Subcutaneous abdominal adipose tissue (tissue), 5 donors: Measurements from ENCODE around the gene SLC23A2.

Source experiments
- H3K27ac ChIP-seq: one replicate; pipeline ENCODE4 v1.7.0; 2013; ENCODE audit warnings: low read depth, mild to moderate bottlenecking, inconsistent platforms, low read length, moderate library complexity
- H3K27me3 ChIP-seq, 5 donors: one replicate each; pipeline ENCODE4 v1.7.0; 2013; ENCODE audit warnings: low read length in 5 of 5, inconsistent platforms in 1 of 5; ENCODE audit not compliant: control insufficient read depth in 5 of 5, insufficient read depth in 4 of 5
- H3K36me3 ChIP-seq, 5 donors: one replicate each; pipeline ENCODE4 v1.7.0; 2013; ENCODE audit warnings: low read length in 5 of 5; ENCODE audit not compliant: control insufficient read depth in 5 of 5, insufficient read depth in 5 of 5
- H3K4me1 ChIP-seq, 5 donors: one replicate each; pipeline ENCODE4 v1.7.0; 2013; ENCODE audit warnings: low read length in 5 of 5, mild to moderate bottlenecking in 3 of 5, moderate library complexity in 1 of 5; ENCODE audit not compliant: control insufficient read depth in 5 of 5, insufficient read depth in 5 of 5
- H3K4me3 ChIP-seq, 5 donors: one replicate each; pipeline ENCODE4 v1.7.0; 2013; ENCODE audit warnings: low read length in 5 of 5, low read depth in 1 of 5
- H3K9ac ChIP-seq, 5 donors: one replicate each; pipeline ENCODE4 v1.7.0; 2013; ENCODE audit warnings: low read length in 5 of 5, mild to moderate bottlenecking in 4 of 5, moderate library complexity in 3 of 5
- H3K9me3 ChIP-seq, 5 donors: one replicate each; pipeline ENCODE4 v1.7.0; 2013; ENCODE audit warnings: low read length in 5 of 5; ENCODE audit not compliant: control insufficient read depth in 5 of 5
- donor health status: healthy.
- donor health status: healthy.
- donor health status: healthy.
- donor health status: healthy.
- donor health status: healthy.

The SLC23A2 gene

GRCh38 chr20:4971064-4971463 is 30.2 kb downstream of the SLC23A2 start:
- Histone ChIP-seq H3K27me3 (no peaks in the 10 kb centered on the region), H3K4me1 (peaks cover 0 to 22% (median 17%) of the 10 kb centered on the region in 5 donors), H3K9ac (no peak overlapping the region), H3K9me3 (no peaks in the 10 kb centered on the region), H3K27ac (no peak overlapping the region), H3K36me3 (peaks cover 0 to 24% (median 17%) of the 10 kb centered on the region in 5 donors), H3K4me3 (no peak overlapping the region)

- Histone ChIP-seq H3K27ac (no peak overlapping the region), H3K4me1 (peaks cover 0 to 8% (median 3%) of the 10 kb centered on the region in 5 donors), H3K9ac (no peak overlapping the region), H3K27me3 (no peaks in the 10 kb centered on the region), H3K36me3 (peaks cover 0 to 24% (median 17%) of the 10 kb centered on the region in 5 donors), H3K9me3 (no peaks in the 10 kb centered on the region), H3K4me3 (no peak overlapping the region)
Observed at GRCh38 chr20:4967752-4968477, 33.4 kb downstream of the SLC23A2 start.

- Histone ChIP-seq H3K4me1 (peaks cover 0 to 2% (median 0%) of the 10 kb centered on the region in 5 donors), H3K27ac (no peak overlapping the region), H3K9me3 (no peaks in the 10 kb centered on the region), H3K4me3 (no peak overlapping the region), H3K27me3 (no peaks in the 10 kb centered on the region), H3K9ac (no peak overlapping the region), H3K36me3 (peaks cover 0 to 24% (median 17%) of the 10 kb centered on the region in 5 donors)
Observed at GRCh38 chr20:4966826-4967751, 34.2 kb downstream of the SLC23A2 start.

GRCh38 chr20:4962241-4962855 is 39.0 kb downstream of the SLC23A2 start:
- H3K36me3 ChIP-seq: no peaks in the 10 kb centered on the region
- no peak overlapping the region for H3K9ac ChIP-seq
- H3K4me3 ChIP-seq: no peak overlapping the region
- no peaks in the 10 kb centered on the region for H3K9me3 ChIP-seq
- no peak overlapping the region for H3K27ac ChIP-seq
- peaks cover 0 to 2% (median 0%) of the 10 kb centered on the region in 5 donors for H3K4me1 ChIP-seq
- H3K27me3 ChIP-seq: no peaks in the 10 kb centered on the region

GRCh38 chr20:4961746-4962145 is 39.6 kb downstream of the SLC23A2 start:
- no peaks in the 10 kb centered on the region for H3K36me3 ChIP-seq
- no peak overlapping the region for H3K27ac ChIP-seq
- peaks cover 0 to 2% (median 0%) of the 10 kb centered on the region in 5 donors for H3K4me1 ChIP-seq
- H3K27me3 ChIP-seq: no peaks in the 10 kb centered on the region
- no peak overlapping the region for H3K9ac ChIP-seq
- no peak overlapping the region for H3K4me3 ChIP-seq
- no peaks in the 10 kb centered on the region for H3K9me3 ChIP-seq

GRCh38 chr20:4959592-4959991 is 41.7 kb downstream of the SLC23A2 start:
- Histone ChIP-seq H3K9me3 (no peaks in the 10 kb centered on the region), H3K27me3 (no peaks in the 10 kb centered on the region), H3K4me3 (no peak overlapping the region), H3K27ac (no peak overlapping the region), H3K4me1 (peaks cover 0 to 2% (median 0%) of the 10 kb centered on the region in 5 donors), H3K9ac (no peak overlapping the region), H3K36me3 (no peaks in the 10 kb centered on the region)

- Histone ChIP-seq H3K4me3 (no peak overlapping the region), H3K36me3 (no peaks in the 10 kb centered on the region), H3K9ac (no peak overlapping the region), H3K4me1 (peaks cover 0 to 2% (median 0%) of the 10 kb centered on the region in 5 donors), H3K27ac (no peak overlapping the region), H3K27me3 (no peaks in the 10 kb centered on the region), H3K9me3 (no peaks in the 10 kb centered on the region)
Observed at GRCh38 chr20:4957939-4958362, 43.4 kb downstream of the SLC23A2 start.

GRCh38 chr20:4957187-4957586 is 44.1 kb downstream of the SLC23A2 start:
- Histone ChIP-seq H3K27ac (no peak overlapping the region), H3K36me3 (peaks cover 0 to 2% (median 0%) of the 10 kb centered on the region in 5 donors), H3K9ac (no peak overlapping the region), H3K4me3 (no peak overlapping the region), H3K9me3 (no peaks in the 10 kb centered on the region), H3K27me3 (no peaks in the 10 kb centered on the region), H3K4me1 (peaks cover 0 to 1% (median 0%) of the 10 kb centered on the region in 5 donors)

- Histone ChIP-seq H3K9me3 (no peaks in the 10 kb centered on the region), H3K4me3 (no peak overlapping the region), H3K4me1 (peaks cover 0 to 4% (median 0%) of the 10 kb centered on the region in 5 donors), H3K9ac (no peak overlapping the region), H3K27me3 (no peaks in the 10 kb centered on the region), H3K27ac (no peak overlapping the region), H3K36me3 (peaks cover 0 to 2% (median 0%) of the 10 kb centered on the region in 5 donors)
Observed at GRCh38 chr20:4956200-4956810, 45.0 kb downstream of the SLC23A2 start.
